ENCODE results near the gene TAOK3.

The TAOK3 gene

GRCh38 chr12:118212606-118213005, 160.1 kb downstream of the TAOK3 start:
- DNase-seq (ENCODE audit: low spot score), result no peak

- DNase-seq (ENCODE audit: low spot score), result no peak
Observed at GRCh38 chr12:118206107-118206412, 166.6 kb downstream of the TAOK3 start.

- no peak for DNase-seq (ENCODE audit: low spot score)
Observed at GRCh38 chr12:118193958-118194357, 178.7 kb downstream of the TAOK3 start.

- DNase-seq (ENCODE audit: low spot score), result no peak
Observed at GRCh38 chr12:118193477-118193876, 179.2 kb downstream of the TAOK3 start.

- DNase-seq (ENCODE audit: low spot score), result no peak
Observed at GRCh38 chr12:118190266-118190665, 182.4 kb downstream of the TAOK3 start.

- DNase-seq (ENCODE audit: low spot score), result no peak
Observed at GRCh38 chr12:118189741-118190191, 182.9 kb downstream of the TAOK3 start.

GRCh38 chr12:118188690-118189371, 183.9 kb downstream of the TAOK3 start:
- no peak for DNase-seq (ENCODE audit: low spot score)

GRCh38 chr12:118187751-118188435, 184.8 kb downstream of the TAOK3 start:
- no peak for DNase-seq (ENCODE audit: low spot score)

GRCh38 chr12:118185602-118186397, 186.9 kb downstream of the TAOK3 start:
- DNase-seq (ENCODE audit: low spot score), result no peak

GRCh38 chr12:118183711-118184110, 189.0 kb downstream of the TAOK3 start:
- DNase-seq (ENCODE audit: low spot score), result no peak

- no peak for DNase-seq (ENCODE audit: low spot score)
Observed at GRCh38 chr12:118183155-118183554, 189.6 kb downstream of the TAOK3 start.

GRCh38 chr12:118175823-118176447, 196.8 kb downstream of the TAOK3 start:
- DNase-seq (ENCODE audit: low spot score), result no peak

- DNase-seq (ENCODE audit: low spot score), result no peak
Observed at GRCh38 chr12:118166946-118167345, 205.8 kb downstream of the TAOK3 start.

- DNase-seq (ENCODE audit: low spot score), result peak; percentile 24
Observed at GRCh38 chr12:118164798-118165486, 207.8 kb downstream of the TAOK3 start.

- no peak for DNase-seq (ENCODE audit: low spot score)
Observed at GRCh38 chr12:118160536-118160935, 212.2 kb downstream of the TAOK3 start.

GRCh38 chr12:118151755-118152154, 221.0 kb downstream of the TAOK3 start:
- DNase-seq (ENCODE audit: low spot score), result no peak

- no peak for DNase-seq (ENCODE audit: low spot score)
Observed at GRCh38 chr12:118150625-118151024, 222.1 kb downstream of the TAOK3 start.

- DNase-seq (ENCODE audit: low spot score), result no peak
Observed at GRCh38 chr12:118148287-118148686, 224.4 kb downstream of the TAOK3 start.

- no peak for DNase-seq (ENCODE audit: low spot score)
Observed at GRCh38 chr12:118145798-118146156, 226.9 kb downstream of the TAOK3 start.

- no peak for DNase-seq (ENCODE audit: low spot score)
Observed at GRCh38 chr12:118145113-118145797, 227.5 kb downstream of the TAOK3 start.

GRCh38 chr12:118144499-118144898, 228.2 kb downstream of the TAOK3 start:
- DNase-seq (ENCODE audit: low spot score), result no peak

Measured in HuH-7.5 (cell line).